Gastroesophageal sphincter (tissue), 4 donors: ENCODE results near the gene CBR1. TPM values are rescaled to one million over a fixed set of nuclear protein-coding genes. Genes with fewer than 3 reads are reported as not detected.

Experiments
- ATAC-seq: fragments of 150-250 bp; one replicate; pipeline ENCODE4 v1.9.1; 2016; ENCODE audit warnings: mild to moderate bottlenecking, moderate library complexity
- H3K27ac ChIP-seq, 4 donors: fragments of 200-600 bp; sonication (generic) in 3 of 4; 1 replicate in 3 of 4; 2 replicates in 1 of 4; pipeline ENCODE4 v1.5.1; 2016 to 2019
- H3K27me3 ChIP-seq: fragments of 200-600 bp; sonication (generic); one replicate; pipeline ENCODE4 v1.5.1; 2019
- H3K36me3 ChIP-seq, 2 donors: fragments of 200-600 bp; sonication (generic); one replicate each; pipeline ENCODE4 v1.5.1; 2019; ENCODE audit warnings: control low read depth in 1 of 2
- H3K4me1 ChIP-seq, 3 donors: fragments of 200-600 bp; sonication (generic); 1 replicate in 2 of 3; 2 replicates in 1 of 3; pipeline ENCODE4 v1.5.1; 2016 to 2019; ENCODE audit warnings: control low read depth in 2 of 3
- H3K4me3 ChIP-seq, 2 donors: fragments of 200-600 bp; sonication (generic); one replicate each; pipeline ENCODE4 v1.5.1; 2019; ENCODE audit warnings: mild to moderate bottlenecking in 1 of 2, moderate library complexity in 1 of 2
- H3K9me3 ChIP-seq, 3 donors: fragments of 200-600 bp; sonication (generic); one replicate each; pipeline ENCODE4 v1.5.1; 2017 to 2019; ENCODE audit warnings: control low read depth in 2 of 3
- CTCF ChIP-seq, 4 experiments: fragments of 200-600 bp in 2 of 4; fragments of 450-650 bp in 2 of 4; sonication (generic) in 1 of 4; IDR thresholded peaks; one replicate each; pipeline ENCODE4 v1.5.1; 2017 to 2019; ENCODE audit warnings: antibody characterized with exemption in 4 of 4, mild to moderate bottlenecking in 2 of 4, moderate library complexity in 2 of 4
- EP300 ChIP-seq: sonication (generic); formaldehyde crosslinking; IDR thresholded peaks from one replicate; pipeline ENCODE4 v1.6.1; 2017; ENCODE audit warnings: antibody characterized with exemption, mild to moderate bottlenecking
- POLR2A ChIP-seq, 2 donors: fragments of 450-650 bp; IDR thresholded peaks; one replicate each; pipeline ENCODE4 v1.6.1; 2017; ENCODE audit warnings: antibody characterized with exemption in 2 of 2, mild to moderate bottlenecking in 2 of 2, moderate library complexity in 1 of 2
- POLR2AphosphoS5 ChIP-seq: sonication (generic); formaldehyde crosslinking; IDR thresholded peaks from one replicate; pipeline ENCODE4 v1.6.1; 2017; ENCODE audit warnings: antibody characterized with exemption
- WGBS, 2 donors: methylation state at CpG; one replicate each; pipeline ENCODE4 v1.1.5; 2018; ENCODE audit warnings: low coverage in 1 of 2; 5-methylcytosine and 5-hydroxymethylcytosine counted together
- total RNA-seq, 4 donors: library from RNA; depleted of rRNA; stranded (reverse); fragments of >200 nt; gene quantifications; one replicate each; pipeline ENCODE4 v1.1.0, GENCODE V29; 2016

Gene CBR1
- total RNA-seq, 4 donors from 2014 or later, result 65.6 to 192 (median 138) TPM

DNA sequence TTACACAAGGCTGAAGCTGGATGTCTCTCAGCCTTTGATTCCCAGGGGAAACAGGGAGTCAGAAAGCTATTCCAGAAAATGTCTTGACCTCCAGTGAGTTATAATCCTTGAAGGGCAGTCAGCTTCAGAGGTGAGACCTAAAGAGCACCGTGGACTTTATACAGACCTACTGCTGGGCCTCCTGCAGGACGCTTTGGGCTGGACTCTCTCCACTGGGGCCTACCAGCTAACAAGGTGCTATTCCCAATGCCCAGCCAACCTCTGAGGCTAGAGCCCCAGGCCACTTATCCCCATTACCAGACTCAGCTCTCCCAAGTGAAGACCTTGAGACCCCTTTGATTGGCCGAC lies 16.1 kb upstream of the CBR1 start:
- Histone ChIP-seq H3K4me3 (no peak overlapping the region), H3K4me1 (peaks cover 0 to 13% (median 6%) of the 10 kb centered on the region in 3 donors), H3K27ac (no peak overlapping the region), H3K27me3 (no peaks in the 10 kb centered on the region), H3K9me3 (no peaks in the 10 kb centered on the region), H3K36me3 (peaks cover 0 to 95% of the 10 kb centered on the region in 2 donors)
- 80% methylated on average over 2 of the region's 3 CpGs; no CpG with 5 or more reads in 1 of the 2 donors for WGBS, 2 donors
- TF ChIP-seq POLR2AphosphoS5 (no peak), POLR2A (IDR thresholded peaks at IDR 0.05) (no peak), CTCF (IDR thresholded peaks at IDR 0.05) (no peak), EP300 (no peak)
- ATAC-seq, result no peak

DNA sequence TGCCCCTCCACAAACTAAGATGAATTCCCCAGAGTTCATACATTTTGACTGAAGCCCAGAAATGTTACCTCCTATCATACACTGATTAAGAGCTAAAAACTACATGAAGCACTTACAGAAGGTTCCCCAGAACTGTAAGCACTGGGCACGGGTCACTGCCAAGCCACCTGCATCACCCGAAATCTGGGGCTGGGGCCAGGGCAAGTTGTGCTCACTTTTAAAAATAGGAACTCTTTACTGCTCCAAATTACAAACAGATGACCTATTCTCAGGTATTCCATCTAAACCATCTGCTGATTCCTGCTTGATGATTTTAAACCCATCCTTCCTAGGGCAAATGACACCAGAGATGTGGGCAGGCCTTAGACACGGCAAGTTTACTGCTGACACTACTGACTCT lies 14.3 kb upstream of the CBR1 start:
- Histone ChIP-seq H3K36me3 (peaks cover 0 to 77% of the 10 kb centered on the region in 2 donors), H3K27me3 (no peaks in the 10 kb centered on the region), H3K27ac (no peak overlapping the region), H3K9me3 (no peaks in the 10 kb centered on the region), H3K4me1 (peaks cover 0 to 24% (median 13%) of the 10 kb centered on the region in 3 donors), H3K4me3 (no peak overlapping the region)
- no peak for ATAC-seq
- WGBS, 2 donors, result 86 to 95% methylated on average over 1 to 3 of the region's 3 CpGs
- TF ChIP-seq POLR2A (IDR thresholded peaks at IDR 0.05) (no peak), CTCF (IDR thresholded peaks at IDR 0.05) (no peak)

DNA sequence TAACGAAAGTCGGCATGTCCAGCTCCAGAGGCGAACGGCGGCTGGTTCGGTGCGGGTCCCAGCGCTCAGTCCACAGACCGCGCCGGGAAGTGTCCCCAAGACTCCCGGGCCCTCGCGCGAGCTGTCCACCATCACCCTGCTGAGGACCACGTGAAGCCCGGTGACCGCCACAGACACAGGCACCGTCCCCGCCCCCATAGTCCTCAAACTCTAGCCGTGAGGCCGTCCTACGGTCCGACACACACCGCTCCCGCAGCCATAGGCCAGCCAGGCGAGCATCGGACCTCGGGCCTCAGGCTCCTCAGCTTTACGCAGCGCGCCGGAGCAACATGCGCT lies 10.0 kb upstream of the CBR1 start:
- 0 to 1% methylated on average over 3 to 19 of the region's 34 CpGs for WGBS, 2 donors
- peaks cover 0 to 28% (median 16%) of the 10 kb centered on the region in 3 donors for H3K4me1 ChIP-seq
- H3K27me3 ChIP-seq, result no peaks in the 10 kb centered on the region
- ATAC-seq, result peak; percentile 48
- H3K9me3 ChIP-seq, result no peaks in the 10 kb centered on the region
- peaks cover 0 to 34% of the 10 kb centered on the region in 2 donors for H3K36me3 ChIP-seq
- TF ChIP-seq EP300 (no peak), POLR2A (IDR thresholded peaks at IDR 0.05) (no peak), CTCF (IDR thresholded peaks at IDR 0.05) (no peak), POLR2AphosphoS5 (no peak)
- peak overlapping the region; percentile 69 to 81 for H3K4me3 ChIP-seq
- peak overlapping the region; percentile 67 to 98 (median 88) for H3K27ac ChIP-seq

- peak within 1 kb of the TSS; percentile 67 to 98 (median 88) for H3K27ac ChIP-seq
- peaks cover 0 to 29% of the 10 kb centered on the region in 2 donors for H3K36me3 ChIP-seq
- ATAC-seq, result peak; percentile 96
- no peaks in the 10 kb centered on the region for H3K27me3 ChIP-seq
- H3K4me1 ChIP-seq, result peaks cover 0 to 28% (median 16%) of the 10 kb centered on the region in 3 donors
- no peaks in the 10 kb centered on the region for H3K9me3 ChIP-seq
- peak within 1 kb of the TSS; percentile 69 to 81 for H3K4me3 ChIP-seq
- WGBS, 2 donors, result 0% methylated on average over 3 to 8 of the region's 57 CpGs
- peak; percentile 73 for TF ChIP-seq POLR2AphosphoS5
- TF ChIP-seq EP300, result no peak
- peak; percentile 71 to 85 for TF ChIP-seq POLR2A (IDR thresholded peaks at IDR 0.05)
Measured at GRCh38 chr21:36060159-36060921, 9.5 kb upstream of the CBR1 start, which contains the start of gene SETD4. TSS of gene SETD4 (minus strand) at chr21:36060526. CDS start at chr21:36058888, 1,638 bp downstream.

- H3K9me3 ChIP-seq, result no peaks in the 10 kb centered on the region
- peaks cover 0 to 28% (median 16%) of the 10 kb centered on the region in 3 donors for H3K4me1 ChIP-seq
- no peak for ATAC-seq
- 100% methylated on average over 1 to 2 of the region's 2 CpGs for WGBS, 2 donors
- H3K27ac ChIP-seq, result no peak overlapping the region
- TF ChIP-seq CTCF (IDR thresholded peaks at IDR 0.05) (no peak), POLR2AphosphoS5 (no peak), POLR2A (IDR thresholded peaks at IDR 0.05) (no peak), EP300 (no peak)
- H3K27me3 ChIP-seq, result no peaks in the 10 kb centered on the region
- peaks cover 0 to 18% of the 10 kb centered on the region in 2 donors for H3K36me3 ChIP-seq
- no peak overlapping the region for H3K4me3 ChIP-seq
Measured at GRCh38 chr21:36061445-36061844, 8.4 kb upstream of the CBR1 start.
